Measurements from ENCODE around the gene PSMD14. TPM values are rescaled to one million over a fixed set of nuclear protein-coding genes. Genes with fewer than 3 reads are reported as not detected.

PSMD14 gene
- total and polyA plus RNA-seq, 2 of the 8 experiments (the other 6 are each of a cell fraction or from before 2014, with no cell fraction given), result 53.9 to 88.7 TPM

GRCh38 chr2:161332371-161332967, 24.2 kb downstream of the PSMD14 start:
- peaks cover 5% of the 10 kb centered on the region for H3K79me1 ChIP-seq (ENCODE audit: low read depth, low read length)
- H3K27me3 ChIP-seq (replicated peaks in 1 of 4; ENCODE audit: control insufficient read depth in 3 of 4, extremely low read depth in 1 of 4, insufficient read depth in 3 of 4, low read length in 3 of 4), result no peaks in the 10 kb centered on the region
- no peak overlapping the region for H2BK20ac ChIP-seq (ENCODE audit: low read length)
- CTCF ChIA-PET (ENCODE audit: partially characterized antibody), result no interaction called here
- FAIRE-seq, result no peak
- no peak for TF ChIP-seq EZH2 (IDR thresholded peaks at IDR 0.05; ENCODE audit: low read depth, low read length, severe bottlenecking)
- TF ChIP-seq FOSL1 (IDR thresholded peaks at IDR 0.05; ENCODE audit: insufficient read depth, low read depth, low read length), result no peak
- TF ChIP-seq MAFK (IDR thresholded peaks at IDR 0.05; ENCODE audit: low read depth, low read length), result no peak
- no peak for TF ChIP-seq CEBPB (IDR thresholded peaks at IDR 0.05; ENCODE audit: low read depth, low read length)
- no peak for TF ChIP-seq BACH1 (IDR thresholded peaks at IDR 0.05; ENCODE audit: low read length)
- TF ChIP-seq ATF3 (IDR thresholded peaks at IDR 0.05; ENCODE audit: insufficient read depth, low read depth, low read length), result no peak
- TF ChIP-seq SP4 (IDR thresholded peaks at IDR 0.05; ENCODE audit: low read length), result no peak
- TF ChIP-seq EP300 (IDR thresholded peaks at IDR 0.05; ENCODE audit: borderline replicate concordance in 1 of 2, low read depth in 2 of 2, low read length in 2 of 2), result no peak
- TF ChIP-seq CTBP2 (IDR thresholded peaks at IDR 0.05; ENCODE audit: borderline replicate concordance, insufficient read depth, insufficient read length, low read length), result no peak
- no peaks in the 10 kb centered on the region for H3K23me2 ChIP-seq (ENCODE audit: low read depth, low read length)
- H4K91ac ChIP-seq (replicated peaks; ENCODE audit: insufficient read length, low read length), result no peak overlapping the region
- H3K4me2 ChIP-seq (ENCODE audit: insufficient read depth in 1 of 2, low read depth in 2 of 2, low read length in 2 of 2), result no peak overlapping the region
- H4K20me1 ChIP-seq (replicated peaks in 1 of 2; ENCODE audit: control insufficient read depth in 1 of 2, insufficient read depth in 2 of 2, low read length in 2 of 2), result peaks cover 0 to 2% of the 10 kb centered on the region in 2 experiments
- no peak overlapping the region for H3K14ac ChIP-seq (ENCODE audit: insufficient read length)
- no peak overlapping the region for H3K9ac ChIP-seq (replicated peaks in 1 of 4; ENCODE audit: extremely low read depth in 1 of 4, low read depth in 3 of 4, low read length in 3 of 4)
- no peak overlapping the region for H3K4ac ChIP-seq (replicated peaks; ENCODE audit: insufficient read length, low read depth, low read length)
- no peak overlapping the region for H4K8ac ChIP-seq (ENCODE audit: extremely low read depth, insufficient read depth, low read length)
- no peak overlapping the region for H2AFZ ChIP-seq (ENCODE audit: low read length)
- no peak overlapping the region for H2BK5ac ChIP-seq (ENCODE audit: low read depth, low read length)
- POLR2A ChIA-PET (ENCODE audit: partially characterized antibody), result interaction anchor here (0.7 kb wide), 1 partner anchor 11 kb away, joined by 3 read pairs; no protein-coding TSS in a partner anchor
- H4K5ac ChIP-seq (ENCODE audit: insufficient read length, low read depth, low read length), result no peak overlapping the region
- no peak overlapping the region for H2BK15ac ChIP-seq (ENCODE audit: low read length)
- no peak overlapping the region for H3K56ac ChIP-seq (replicated peaks; ENCODE audit: insufficient read length, low read depth, low read length)
- H3K4me1 ChIP-seq (replicated peaks in 1 of 4; ENCODE audit: control insufficient read depth in 3 of 4, insufficient read depth in 4 of 4, low read length in 3 of 4), result no peaks in the 10 kb centered on the region
- no peak overlapping the region for H3K18ac ChIP-seq (ENCODE audit: extremely low read depth, low read length)
- H3K36me3 ChIP-seq (ENCODE audit: control insufficient read depth in 2 of 4, insufficient read depth in 4 of 4, low read length in 3 of 4), result peaks cover 0 to 2% (median 0%) of the 10 kb centered on the region in 4 experiments; a peak in 1 of 8 replicates
- no peak for DNase-seq (ENCODE audit: low read depth in 1 of 2, low spot score in 2 of 2)
- no peak overlapping the region for H3K27ac ChIP-seq (ENCODE audit: low read depth, low read length)
- no peak overlapping the region for H2BK12ac ChIP-seq (ENCODE audit: low read depth, low read length)
- no peak overlapping the region for H2BK120ac ChIP-seq (replicated peaks; ENCODE audit: low read depth, low read length)
- H2AK5ac ChIP-seq (ENCODE audit: low read depth, low read length), result no peak overlapping the region
- no peaks in the 10 kb centered on the region for H3K9me3 ChIP-seq (ENCODE audit: insufficient read depth in 2 of 2, low read depth in 1 of 2, low read length in 1 of 2)
- no peak overlapping the region for H3K23ac ChIP-seq (ENCODE audit: insufficient read length)
- H3K4me3 ChIP-seq (ENCODE audit: extremely low read depth in 1 of 4, insufficient read depth in 2 of 4, low read depth in 3 of 4, low read length in 4 of 4), result no peak overlapping the region
- peaks cover 0 to 56% of the 10 kb centered on the region in 2 experiments; a peak in 2 of 4 replicates for H3K79me2 ChIP-seq (ENCODE audit: control insufficient read depth in 1 of 2, insufficient read depth in 2 of 2, low read length in 2 of 2)

Measured in H1 (cell line).